K562 (cell line): ENCODE data around the gene EXOC3L1. TPM values are rescaled to one million over a fixed set of nuclear protein-coding genes. Genes with fewer than 3 reads are reported as not detected.

Experiments
- ARID2 ChIP-seq: fragments of 450-650 bp; IDR thresholded peaks from 2 replicates; pipeline ENCODE4 v1.6.1; 2017; ENCODE audit warnings: antibody characterized with exemption, mild to moderate bottlenecking
- FIP1L1 ChIP-seq: fragments of 200-400 bp; formaldehyde crosslinking; IDR thresholded peaks from 2 replicates; pipeline ENCODE4 v1.6.1; 2018; ENCODE audit warnings: mild to moderate bottlenecking, low read depth, low read length; ENCODE audit not compliant: poor library complexity, severe bottlenecking
- HDAC8 ChIP-seq: fragments of 450-650 bp; IDR thresholded peaks from 2 replicates; pipeline ENCODE4 v1.6.1; 2016; ENCODE audit warnings: mild to moderate bottlenecking, missing genetic modification characterization, moderate library complexity, missing compliant biosample characterization
- MED1 ChIP-seq: sonication (generic); formaldehyde crosslinking; IDR thresholded peaks from 2 replicates; pipeline ENCODE4 v1.8.1; 2023; ENCODE audit warnings: missing genetic modification reagents, borderline replicate concordance
- MYNN ChIP-seq, 2 experiments: sonication (generic); formaldehyde crosslinking in 1 of 2; IDR thresholded peaks; 2 replicates each; pipeline versions ENCODE4 v1.5.0 to v1.6.1; 2016 to 2020; ENCODE audit warnings: antibody characterized with exemption in 1 of 2, missing genetic modification reagents in 1 of 2
- NONO ChIP-seq, 2 experiments: fragments of 200-400 bp in 1 of 2; fragments of 450-650 bp in 1 of 2; formaldehyde crosslinking in 1 of 2; IDR thresholded peaks; 2 replicates each; pipeline ENCODE4 v1.6.1; 2017; ENCODE audit warnings: low read depth in 2 of 2, mild to moderate bottlenecking in 2 of 2, moderate library complexity in 2 of 2, low read length in 1 of 2
- RB1 ChIP-seq: fragments of 450-650 bp; IDR thresholded peaks from 2 replicates; pipeline ENCODE4 v1.6.1; 2017; ENCODE audit warnings: low read depth, mild to moderate bottlenecking
- SFPQ ChIP-seq: fragments of 200-400 bp; formaldehyde crosslinking; IDR thresholded peaks from 2 replicates; pipeline ENCODE4 v1.6.1; 2017; ENCODE audit warnings: mild to moderate bottlenecking, low read depth, low read length, moderate library complexity
- STAT5A ChIP-seq: IDR thresholded peaks from 2 replicates; pipeline ENCODE4 v1.6.1; 2012; ENCODE audit warnings: low read length, inconsistent platforms, borderline replicate concordance
- TEAD1 ChIP-seq, 2 experiments: fragments of 450-650 bp in 1 of 2; sonication (generic) in 1 of 2; formaldehyde crosslinking; IDR thresholded peaks; 2 replicates each; pipeline versions ENCODE4 v1.4.0 to v1.8.0; 2020 to 2022; ENCODE audit warnings: mild to moderate bottlenecking in 2 of 2, missing genetic modification reagents in 1 of 2
- TFAM ChIP-seq: fragments of 250-450 bp; sonication (Bioruptor Pico); conservative IDR thresholded peaks from 2 replicates; pipeline ENCODE4 v1.5.0; 2021; ENCODE audit warnings: mild to moderate bottlenecking, moderate library complexity
- polyA plus RNA-seq, 8 experiments: library from polyadenylated mRNA; depleted of rRNA in 4 of 8; stranded (reverse) in 5 of 8; unstranded in 3 of 8; fragments of >200 nt; fragmentation: Nextera tagmentation in 2 of 8; fragmentation: Illumina TruSeq in 1 of 8; extraction: Ambion mirVana in 2 of 8; extraction: Trizol in 1 of 8; gene quantifications; 2 replicates each; pipeline versions ENCODE4 v1.2.1 to v1.2.3, GENCODE V29; 2011 to 2014; ENCODE audit warnings: inconsistent platforms in 1 of 8, missing spikeins in 1 of 8
- total RNA-seq, 7 experiments: library from RNA; depleted of rRNA in 6 of 7; stranded (reverse); fragments of >200 nt in 6 of 7; fragmentation: Illumina TruSeq in 2 of 7; extraction: Trizol in 2 of 7; gene quantifications; 2 replicates each; pipeline versions ENCODE4 v1.2.1 to v1.2.3, GENCODE V29; 2011 to 2021; ENCODE audit warnings: low replicate concordance in 1 of 7
- TF ChIP-seq, protein P1 (sequence below): fragments of 250-450 bp; sonication (Bioruptor Pico); IDR thresholded peaks from 2 replicates; pipeline ENCODE4 v1.5.1; 2021; ENCODE audit warnings: mild to moderate bottlenecking
- TF ChIP-seq, protein P2 (sequence below): conservative IDR thresholded peaks from 2 replicates; pipeline ENCODE4 v1.6.1; 2011; ENCODE audit warnings: low read depth, mild to moderate bottlenecking, low read length; ENCODE audit not compliant: control insufficient read depth
- TF ChIP-seq, protein P3 (sequence below): fragments of 450-650 bp; IDR thresholded peaks from 2 replicates; pipeline ENCODE4 v1.6.1; 2018; ENCODE audit warnings: mild to moderate bottlenecking, low read depth; ENCODE audit not compliant: partially characterized antibody
- TF ChIP-seq, protein P4 (sequence below), 2 experiments: fragments of 450-650 bp; IDR thresholded peaks; 2 replicates each; pipeline ENCODE4 v1.6.1; 2018; ENCODE audit warnings: mild to moderate bottlenecking in 2 of 2, low read depth in 1 of 2; ENCODE audit not compliant: partially characterized antibody in 2 of 2

EXOC3L1 gene
- total and polyA plus RNA-seq, 9 of the 15 experiments (the other 6 are each of a cell fraction or from before 2014, with no cell fraction given): 0.08 TPM; not detected in 8

GRCh38 chr16:67184995-67185650, 4.8 kb downstream of the EXOC3L1 start (continued):
- TF ChIP-seq, protein P1, sequence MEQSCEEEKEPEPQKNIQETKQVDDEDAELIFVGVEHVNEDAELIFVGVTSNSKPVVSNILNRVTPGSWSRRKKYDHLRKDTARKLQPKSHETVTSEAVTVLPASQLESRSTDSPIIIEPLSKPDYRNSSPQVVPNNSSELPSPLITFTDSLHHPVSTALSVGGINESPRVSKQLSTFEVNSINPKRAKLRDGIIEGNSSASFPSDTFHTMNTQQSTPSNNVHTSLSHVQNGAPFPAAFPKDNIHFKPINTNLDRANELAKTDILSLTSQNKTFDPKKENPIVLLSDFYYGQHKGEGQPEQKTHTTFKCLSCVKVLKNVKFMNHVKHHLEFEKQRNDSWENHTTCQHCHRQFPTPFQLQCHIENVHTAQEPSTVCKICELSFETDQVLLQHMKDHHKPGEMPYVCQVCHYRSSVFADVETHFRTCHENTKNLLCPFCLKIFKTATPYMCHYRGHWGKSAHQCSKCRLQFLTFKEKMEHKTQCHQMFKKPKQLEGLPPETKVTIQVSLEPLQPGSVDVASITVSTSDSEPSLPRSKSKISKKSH: no peak
- peak; percentile 86 for TF ChIP-seq RB1
- TF ChIP-seq MED1 (CRISPR knock-in tag): no peak
- TF ChIP-seq, protein P2, sequence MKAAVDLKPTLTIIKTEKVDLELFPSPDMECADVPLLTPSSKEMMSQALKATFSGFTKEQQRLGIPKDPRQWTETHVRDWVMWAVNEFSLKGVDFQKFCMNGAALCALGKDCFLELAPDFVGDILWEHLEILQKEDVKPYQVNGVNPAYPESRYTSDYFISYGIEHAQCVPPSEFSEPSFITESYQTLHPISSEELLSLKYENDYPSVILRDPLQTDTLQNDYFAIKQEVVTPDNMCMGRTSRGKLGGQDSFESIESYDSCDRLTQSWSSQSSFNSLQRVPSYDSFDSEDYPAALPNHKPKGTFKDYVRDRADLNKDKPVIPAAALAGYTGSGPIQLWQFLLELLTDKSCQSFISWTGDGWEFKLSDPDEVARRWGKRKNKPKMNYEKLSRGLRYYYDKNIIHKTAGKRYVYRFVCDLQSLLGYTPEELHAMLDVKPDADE: peak; percentile 58; the same call in 1 of the 2 replicates
- peak in 1 of 2 experiments; percentile 19; a peak in 1 of 4 replicates for TF ChIP-seq NONO (IDR thresholded peaks at IDR 0.05; ENCODE audit: low read depth in 2 of 2, low read length in 1 of 2)
- peak; percentile 97 for TF ChIP-seq ARID2
- TF ChIP-seq TFAM (CRISPR knock-in tag): no peak
- TF ChIP-seq FIP1L1: peak; percentile 32
- no peak for TF ChIP-seq HDAC8
- no peak for TF ChIP-seq STAT5A
- no peak for TF ChIP-seq SFPQ
- TF ChIP-seq, protein P3, sequence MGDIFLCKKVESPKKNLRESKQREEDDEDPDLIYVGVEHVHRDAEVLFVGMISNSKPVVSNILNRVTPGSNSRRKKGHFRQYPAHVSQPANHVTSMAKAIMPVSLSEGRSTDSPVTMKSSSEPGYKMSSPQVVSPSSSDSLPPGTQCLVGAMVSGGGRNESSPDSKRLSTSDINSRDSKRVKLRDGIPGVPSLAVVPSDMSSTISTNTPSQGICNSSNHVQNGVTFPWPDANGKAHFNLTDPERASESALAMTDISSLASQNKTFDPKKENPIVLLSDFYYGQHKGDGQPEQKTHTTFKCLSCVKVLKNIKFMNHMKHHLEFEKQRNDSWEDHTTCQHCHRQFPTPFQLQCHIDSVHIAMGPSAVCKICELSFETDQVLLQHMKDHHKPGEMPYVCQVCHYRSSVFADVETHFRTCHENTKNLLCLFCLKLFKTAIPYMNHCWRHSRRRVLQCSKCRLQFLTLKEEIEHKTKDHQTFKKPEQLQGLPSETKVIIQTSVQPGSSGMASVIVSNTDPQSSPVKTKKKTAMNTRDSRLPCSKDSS: no peak
- TF ChIP-seq MYNN (IDR thresholded peaks at IDR 0.05): peak; percentile 66
- no peak for TF ChIP-seq MYNN (CRISPR knock-in tag; IDR thresholded peaks at IDR 0.05)
- TF ChIP-seq, protein P4, sequence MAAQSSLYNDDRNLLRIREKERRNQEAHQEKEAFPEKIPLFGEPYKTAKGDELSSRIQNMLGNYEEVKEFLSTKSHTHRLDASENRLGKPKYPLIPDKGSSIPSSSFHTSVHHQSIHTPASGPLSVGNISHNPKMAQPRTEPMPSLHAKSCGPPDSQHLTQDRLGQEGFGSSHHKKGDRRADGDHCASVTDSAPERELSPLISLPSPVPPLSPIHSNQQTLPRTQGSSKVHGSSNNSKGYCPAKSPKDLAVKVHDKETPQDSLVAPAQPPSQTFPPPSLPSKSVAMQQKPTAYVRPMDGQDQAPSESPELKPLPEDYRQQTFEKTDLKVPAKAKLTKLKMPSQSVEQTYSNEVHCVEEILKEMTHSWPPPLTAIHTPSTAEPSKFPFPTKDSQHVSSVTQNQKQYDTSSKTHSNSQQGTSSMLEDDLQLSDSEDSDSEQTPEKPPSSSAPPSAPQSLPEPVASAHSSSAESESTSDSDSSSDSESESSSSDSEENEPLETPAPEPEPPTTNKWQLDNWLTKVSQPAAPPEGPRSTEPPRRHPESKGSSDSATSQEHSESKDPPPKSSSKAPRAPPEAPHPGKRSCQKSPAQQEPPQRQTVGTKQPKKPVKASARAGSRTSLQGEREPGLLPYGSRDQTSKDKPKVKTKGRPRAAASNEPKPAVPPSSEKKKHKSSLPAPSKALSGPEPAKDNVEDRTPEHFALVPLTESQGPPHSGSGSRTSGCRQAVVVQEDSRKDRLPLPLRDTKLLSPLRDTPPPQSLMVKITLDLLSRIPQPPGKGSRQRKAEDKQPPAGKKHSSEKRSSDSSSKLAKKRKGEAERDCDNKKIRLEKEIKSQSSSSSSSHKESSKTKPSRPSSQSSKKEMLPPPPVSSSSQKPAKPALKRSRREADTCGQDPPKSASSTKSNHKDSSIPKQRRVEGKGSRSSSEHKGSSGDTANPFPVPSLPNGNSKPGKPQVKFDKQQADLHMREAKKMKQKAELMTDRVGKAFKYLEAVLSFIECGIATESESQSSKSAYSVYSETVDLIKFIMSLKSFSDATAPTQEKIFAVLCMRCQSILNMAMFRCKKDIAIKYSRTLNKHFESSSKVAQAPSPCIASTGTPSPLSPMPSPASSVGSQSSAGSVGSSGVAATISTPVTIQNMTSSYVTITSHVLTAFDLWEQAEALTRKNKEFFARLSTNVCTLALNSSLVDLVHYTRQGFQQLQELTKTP (IDR thresholded peaks at IDR 0.05; ENCODE audit: low read depth in 1 of 2, partially characterized antibody in 2 of 2): peak in 1 of 2 experiments; percentile 94
- peak in 1 of 2 experiments; percentile 93; a peak in 2 of 4 replicates for TF ChIP-seq TEAD1 (CRISPR knock-in tag; IDR thresholded peaks at IDR 0.05)
